ENCODE data around the gene NTM.

NTM gene

GRCh38 chr11:131664816-131665215, 294.4 kb downstream of the NTM start:
- Histone ChIP-seq H3K36me3 (ENCODE audit: insufficient read depth, low read length) (no peaks in the 10 kb centered on the region), H3K4me1 (ENCODE audit: insufficient read depth, low read length) (no peaks in the 10 kb centered on the region), H3K4me3 (ENCODE audit: low read length) (no peak overlapping the region), H3K9me3 (ENCODE audit: low read length) (no peaks in the 10 kb centered on the region), H3K27me3 (ENCODE audit: insufficient read depth, low read length) (peaks cover 2% of the 10 kb centered on the region), H2AFZ (ENCODE audit: low read depth, low read length) (no peak overlapping the region)

- H3K4me1 ChIP-seq (ENCODE audit: insufficient read depth, low read length): no peaks in the 10 kb centered on the region
- no peaks in the 10 kb centered on the region for H3K9me3 ChIP-seq (ENCODE audit: low read length)
- no peak overlapping the region for H3K4me3 ChIP-seq (ENCODE audit: low read length)
- peaks cover 2% of the 10 kb centered on the region for H3K27me3 ChIP-seq (ENCODE audit: insufficient read depth, low read length)
- H3K36me3 ChIP-seq (ENCODE audit: insufficient read depth, low read length): no peaks in the 10 kb centered on the region
- no peak overlapping the region for H2AFZ ChIP-seq (ENCODE audit: low read depth, low read length)
Measured at GRCh38 chr11:131665344-131665968, 295.0 kb downstream of the NTM start.

- Histone ChIP-seq H3K36me3 (ENCODE audit: insufficient read depth, low read length) (no peaks in the 10 kb centered on the region), H3K9me3 (ENCODE audit: low read length) (no peaks in the 10 kb centered on the region), H3K27me3 (ENCODE audit: insufficient read depth, low read length) (peaks cover 2% of the 10 kb centered on the region), H3K4me1 (ENCODE audit: insufficient read depth, low read length) (no peaks in the 10 kb centered on the region), H2AFZ (ENCODE audit: low read depth, low read length) (no peak overlapping the region), H3K4me3 (ENCODE audit: low read length) (no peak overlapping the region)
Measured at GRCh38 chr11:131666006-131666405, 295.6 kb downstream of the NTM start.

- no peak overlapping the region for H2AFZ ChIP-seq (ENCODE audit: low read depth, low read length)
- H3K9me3 ChIP-seq (ENCODE audit: low read length): no peaks in the 10 kb centered on the region
- no peak overlapping the region for H3K4me3 ChIP-seq (ENCODE audit: low read length)
- no peaks in the 10 kb centered on the region for H3K36me3 ChIP-seq (ENCODE audit: insufficient read depth, low read length)
- no peaks in the 10 kb centered on the region for H3K4me1 ChIP-seq (ENCODE audit: insufficient read depth, low read length)
- peaks cover 2% of the 10 kb centered on the region for H3K27me3 ChIP-seq (ENCODE audit: insufficient read depth, low read length)
Measured at GRCh38 chr11:131666617-131667016, 296.2 kb downstream of the NTM start.

GRCh38 chr11:131667566-131667965, 297.2 kb downstream of the NTM start:
- Histone ChIP-seq H3K4me3 (ENCODE audit: low read length) (no peak overlapping the region), H3K27me3 (ENCODE audit: insufficient read depth, low read length) (no peaks in the 10 kb centered on the region), H3K36me3 (ENCODE audit: insufficient read depth, low read length) (no peaks in the 10 kb centered on the region), H3K4me1 (ENCODE audit: insufficient read depth, low read length) (no peaks in the 10 kb centered on the region), H3K9me3 (ENCODE audit: low read length) (no peaks in the 10 kb centered on the region), H2AFZ (ENCODE audit: low read depth, low read length) (no peak overlapping the region)

GRCh38 chr11:131668500-131669400, 298.3 kb downstream of the NTM start:
- Histone ChIP-seq H3K36me3 (ENCODE audit: insufficient read depth, low read length) (no peaks in the 10 kb centered on the region), H3K27me3 (ENCODE audit: insufficient read depth, low read length) (no peaks in the 10 kb centered on the region), H2AFZ (ENCODE audit: low read depth, low read length) (no peak overlapping the region), H3K9me3 (ENCODE audit: low read length) (no peaks in the 10 kb centered on the region), H3K4me1 (ENCODE audit: insufficient read depth, low read length) (no peaks in the 10 kb centered on the region), H3K4me3 (ENCODE audit: low read length) (no peak overlapping the region)

- Histone ChIP-seq H3K4me3 (ENCODE audit: low read length) (no peak overlapping the region), H3K27me3 (ENCODE audit: insufficient read depth, low read length) (no peaks in the 10 kb centered on the region), H3K4me1 (ENCODE audit: insufficient read depth, low read length) (no peaks in the 10 kb centered on the region), H3K36me3 (ENCODE audit: insufficient read depth, low read length) (no peaks in the 10 kb centered on the region), H2AFZ (ENCODE audit: low read depth, low read length) (no peak overlapping the region), H3K9me3 (ENCODE audit: low read length) (no peaks in the 10 kb centered on the region)
Measured at GRCh38 chr11:131669401-131669780, 299.0 kb downstream of the NTM start.

- no peaks in the 10 kb centered on the region for H3K9me3 ChIP-seq (ENCODE audit: low read length)
- no peaks in the 10 kb centered on the region for H3K4me1 ChIP-seq (ENCODE audit: insufficient read depth, low read length)
Measured at GRCh38 chr11:131670876-131671275, 300.5 kb downstream of the NTM start.

GRCh38 chr11:131671320-131671719, 300.9 kb downstream of the NTM start:
- Histone ChIP-seq H3K36me3 (ENCODE audit: insufficient read depth, low read length) (no peaks in the 10 kb centered on the region), H3K4me3 (ENCODE audit: low read length) (no peak overlapping the region), H2AFZ (ENCODE audit: low read depth, low read length) (no peak overlapping the region), H3K27me3 (ENCODE audit: insufficient read depth, low read length) (no peaks in the 10 kb centered on the region), H3K9me3 (ENCODE audit: low read length) (no peaks in the 10 kb centered on the region), H3K4me1 (ENCODE audit: insufficient read depth, low read length) (no peaks in the 10 kb centered on the region)

More at GRCh38 chr11:131670876-131671275, 300.5 kb downstream of the NTM start:
- no peak overlapping the region for H2AFZ ChIP-seq (ENCODE audit: low read depth, low read length)
- no peaks in the 10 kb centered on the region for H3K36me3 ChIP-seq (ENCODE audit: insufficient read depth, low read length)
- no peak overlapping the region for H3K4me3 ChIP-seq (ENCODE audit: low read length)
- no peaks in the 10 kb centered on the region for H3K27me3 ChIP-seq (ENCODE audit: insufficient read depth, low read length)

GRCh38 chr11:131671734-131672133, 301.3 kb downstream of the NTM start:
- Histone ChIP-seq H2AFZ (ENCODE audit: low read depth, low read length) (no peak overlapping the region), H3K4me1 (ENCODE audit: insufficient read depth, low read length) (no peaks in the 10 kb centered on the region), H3K27me3 (ENCODE audit: insufficient read depth, low read length) (no peaks in the 10 kb centered on the region), H3K9me3 (ENCODE audit: low read length) (no peaks in the 10 kb centered on the region), H3K4me3 (ENCODE audit: low read length) (no peak overlapping the region), H3K36me3 (ENCODE audit: insufficient read depth, low read length) (no peaks in the 10 kb centered on the region)

GRCh38 chr11:131672191-131672590, 301.8 kb downstream of the NTM start:
- Histone ChIP-seq H3K9me3 (ENCODE audit: low read length) (no peaks in the 10 kb centered on the region), H3K27me3 (ENCODE audit: insufficient read depth, low read length) (no peaks in the 10 kb centered on the region), H3K4me1 (ENCODE audit: insufficient read depth, low read length) (no peaks in the 10 kb centered on the region), H2AFZ (ENCODE audit: low read depth, low read length) (no peak overlapping the region), H3K36me3 (ENCODE audit: insufficient read depth, low read length) (no peaks in the 10 kb centered on the region), H3K4me3 (ENCODE audit: low read length) (no peak overlapping the region)

GRCh38 chr11:131674051-131674755, 303.8 kb downstream of the NTM start:
- no peaks in the 10 kb centered on the region for H3K36me3 ChIP-seq (ENCODE audit: insufficient read depth, low read length)
- H3K4me3 ChIP-seq (ENCODE audit: low read length): no peak overlapping the region
- no peaks in the 10 kb centered on the region for H3K4me1 ChIP-seq (ENCODE audit: insufficient read depth, low read length)
- H2AFZ ChIP-seq (ENCODE audit: low read depth, low read length): no peak overlapping the region
- no peaks in the 10 kb centered on the region for H3K9me3 ChIP-seq (ENCODE audit: low read length)
- no peaks in the 10 kb centered on the region for H3K27me3 ChIP-seq (ENCODE audit: insufficient read depth, low read length)

All from neuron (in vitro differentiated cells).